ENCODE measurements around the gene BICC1. TPM values are rescaled to one million over a fixed set of nuclear protein-coding genes. Genes with fewer than 3 reads are reported as not detected.

Gene BICC1
- polyA plus RNA-seq, 1 donor (not counting 4 experiments of a cell fraction or from before 2014, with no cell fraction given), result 4.2 TPM

GRCh38 chr10:58721601-58722281, 209.1 kb downstream of the BICC1 start:
- H2AFZ ChIP-seq (ENCODE audit: control insufficient read depth, low read length), result no peak overlapping the region
- H3K4me3 ChIP-seq (ENCODE audit: control insufficient read depth in 2 of 3, extremely low read depth in 1 of 3, insufficient read depth in 2 of 3, low read depth in 1 of 3, low read length in 3 of 3), result no peak overlapping the region
- no peaks in the 10 kb centered on the region for H3K79me2 ChIP-seq (ENCODE audit: control insufficient read depth, insufficient read depth, low read length)
- no peaks in the 10 kb centered on the region for H4K20me1 ChIP-seq (ENCODE audit: control insufficient read depth, extremely low read depth, insufficient read depth, low read length)
- H3K9me1 ChIP-seq (ENCODE audit: control insufficient read depth, extremely low read depth, insufficient read depth, low read length), result no peaks in the 10 kb centered on the region
- TF ChIP-seq EZH2 (IDR thresholded peaks at IDR 0.05; ENCODE audit: low read length) (no peak), CTCF (optimal IDR thresholded peaks at IDR 0.05 in 1 of 3, IDR thresholded peaks at IDR 0.05 in 1 of 3, conservative IDR thresholded peaks at IDR 0.05 in 1 of 3; ENCODE audit: extremely low read depth in 1 of 3, insufficient read depth in 2 of 3, low read length in 3 of 3) (no peak)
- DNase-seq (ENCODE audit: low read depth, low spot score) (no peak), FAIRE-seq (no peak)
- dilution Hi-C loops (cut with MboI; ENCODE audit: extremely low pct_ligation_motif_present, low sequenced_read_pairs), result no loop called here
- H3K4me2 ChIP-seq (ENCODE audit: control insufficient read depth, extremely low read depth, insufficient read depth, low read depth, low read length), result no peak overlapping the region
- no peak overlapping the region for H3K9ac ChIP-seq (ENCODE audit: control insufficient read depth, extremely low read depth, insufficient read depth, low read length)
- H3K36me3 ChIP-seq (ENCODE audit: control insufficient read depth in 2 of 2, extremely low read depth in 1 of 2, insufficient read depth in 2 of 2, low read length in 2 of 2), result no peaks in the 10 kb centered on the region
- no peaks in the 10 kb centered on the region for H3K9me3 ChIP-seq (ENCODE audit: control insufficient read depth, low read depth, low read length)
- no peaks in the 10 kb centered on the region for H3K27me3 ChIP-seq (ENCODE audit: control insufficient read depth, extremely low read depth, insufficient read depth, low read length)
- H3K4me1 ChIP-seq (ENCODE audit: control insufficient read depth, extremely low read depth, insufficient read depth, low read length), result no peaks in the 10 kb centered on the region
- no peak overlapping the region for H3K27ac ChIP-seq (ENCODE audit: control insufficient read depth, insufficient read depth, low read length)

- FAIRE-seq (no peak), DNase-seq (ENCODE audit: low read depth, low spot score) (no peak)
- TF ChIP-seq EZH2 (IDR thresholded peaks at IDR 0.05; ENCODE audit: low read length) (no peak), CTCF (optimal IDR thresholded peaks at IDR 0.05 in 1 of 3, IDR thresholded peaks at IDR 0.05 in 1 of 3, conservative IDR thresholded peaks at IDR 0.05 in 1 of 3; ENCODE audit: extremely low read depth in 1 of 3, insufficient read depth in 2 of 3, low read length in 3 of 3) (no peak)
- Histone ChIP-seq H3K4me1 (ENCODE audit: control insufficient read depth, extremely low read depth, insufficient read depth, low read length) (no peaks in the 10 kb centered on the region), H3K4me3 (ENCODE audit: control insufficient read depth in 2 of 3, extremely low read depth in 1 of 3, insufficient read depth in 2 of 3, low read depth in 1 of 3, low read length in 3 of 3) (no peak overlapping the region), H3K36me3 (ENCODE audit: control insufficient read depth in 2 of 2, extremely low read depth in 1 of 2, insufficient read depth in 2 of 2, low read length in 2 of 2) (no peaks in the 10 kb centered on the region), H3K27ac (ENCODE audit: control insufficient read depth, insufficient read depth, low read length) (no peak overlapping the region), H3K9ac (ENCODE audit: control insufficient read depth, extremely low read depth, insufficient read depth, low read length) (no peak overlapping the region), H3K9me3 (ENCODE audit: control insufficient read depth, low read depth, low read length) (no peaks in the 10 kb centered on the region), H4K20me1 (ENCODE audit: control insufficient read depth, extremely low read depth, insufficient read depth, low read length) (no peaks in the 10 kb centered on the region), H3K27me3 (ENCODE audit: control insufficient read depth, extremely low read depth, insufficient read depth, low read length) (no peaks in the 10 kb centered on the region), H3K4me2 (ENCODE audit: control insufficient read depth, extremely low read depth, insufficient read depth, low read depth, low read length) (no peak overlapping the region), H3K9me1 (ENCODE audit: control insufficient read depth, extremely low read depth, insufficient read depth, low read length) (no peaks in the 10 kb centered on the region), H3K79me2 (ENCODE audit: control insufficient read depth, insufficient read depth, low read length) (no peaks in the 10 kb centered on the region), H2AFZ (ENCODE audit: control insufficient read depth, low read length) (no peak overlapping the region)
- dilution Hi-C loops (cut with MboI; ENCODE audit: extremely low pct_ligation_motif_present, low sequenced_read_pairs), result no loop called here
These were observed 210.5 kb downstream of the BICC1 start for GRCh38 chr10:58723186-58723585.

Measured in keratinocyte (primary cell).